C4-2B (cell line): Measurements from ENCODE around the gene DDA1.

Experiments used
- H3K27ac ChIP-seq: fragments of 450-650 bp; 2 replicates; pipeline ENCODE4 v1.5.1; 2017
- CTCF ChIP-seq: fragments of 450-650 bp; conservative IDR thresholded peaks from 2 replicates; pipeline ENCODE4 v1.5.1; 2017; ENCODE audit warnings: mild to moderate bottlenecking
- ZFX ChIP-seq: fragments of 450-650 bp; IDR thresholded peaks from 2 replicates; pipeline ENCODE4 v1.6.1; 2017

DDA1 gene

GRCh38 chr19:17282488-17283125 is 26.8 kb upstream of the DDA1 start:
- TF ChIP-seq ZFX: peak; percentile 42; the same call in 1 of the 2 replicates
- peak; percentile 98 for TF ChIP-seq CTCF

GRCh38 chr19:17283504-17283996 is 25.8 kb upstream of the DDA1 start:
- no peak overlapping the region; the same call in 1 of the 2 replicates for H3K27ac ChIP-seq
- TF ChIP-seq ZFX (no peak), CTCF (no peak)

More at GRCh38 chr19:17282488-17283125, 26.8 kb upstream of the DDA1 start:
- H3K27ac ChIP-seq: peak overlapping the region; percentile 59

GRCh38 chr19:17285415-17286135 is 23.8 kb upstream of the DDA1 start:
- H3K27ac ChIP-seq: no peak overlapping the region
- TF ChIP-seq ZFX (no peak), CTCF (no peak)

GRCh38 chr19:17286263-17286662 is 23.1 kb upstream of the DDA1 start:
- TF ChIP-seq CTCF: no peak
- no peak for TF ChIP-seq ZFX
- no peak overlapping the region for H3K27ac ChIP-seq

GRCh38 chr19:17286752-17287151 is 22.6 kb upstream of the DDA1 start:
- H3K27ac ChIP-seq: no peak overlapping the region
- TF ChIP-seq CTCF: no peak
- no peak for TF ChIP-seq ZFX

GRCh38 chr19:17289489-17289888 is 19.9 kb upstream of the DDA1 start:
- no peak for TF ChIP-seq CTCF
- no peak for TF ChIP-seq ZFX
- H3K27ac ChIP-seq: no peak overlapping the region
